Activated CD4-positive, alpha-beta T cell treated with anti-CD3 and anti-CD28 coated beads for 48 hours (primary cell): ENCODE results near the gene MFRP.
A peak's percentile ranks its signal among the peaks of the same experiment; 100 is the strongest.

Source experiments
- DNase-seq: peaks from one replicate; pipeline ENCODE4 v3.0.0-alpha.2; 2020

Gene MFRP

DNA sequence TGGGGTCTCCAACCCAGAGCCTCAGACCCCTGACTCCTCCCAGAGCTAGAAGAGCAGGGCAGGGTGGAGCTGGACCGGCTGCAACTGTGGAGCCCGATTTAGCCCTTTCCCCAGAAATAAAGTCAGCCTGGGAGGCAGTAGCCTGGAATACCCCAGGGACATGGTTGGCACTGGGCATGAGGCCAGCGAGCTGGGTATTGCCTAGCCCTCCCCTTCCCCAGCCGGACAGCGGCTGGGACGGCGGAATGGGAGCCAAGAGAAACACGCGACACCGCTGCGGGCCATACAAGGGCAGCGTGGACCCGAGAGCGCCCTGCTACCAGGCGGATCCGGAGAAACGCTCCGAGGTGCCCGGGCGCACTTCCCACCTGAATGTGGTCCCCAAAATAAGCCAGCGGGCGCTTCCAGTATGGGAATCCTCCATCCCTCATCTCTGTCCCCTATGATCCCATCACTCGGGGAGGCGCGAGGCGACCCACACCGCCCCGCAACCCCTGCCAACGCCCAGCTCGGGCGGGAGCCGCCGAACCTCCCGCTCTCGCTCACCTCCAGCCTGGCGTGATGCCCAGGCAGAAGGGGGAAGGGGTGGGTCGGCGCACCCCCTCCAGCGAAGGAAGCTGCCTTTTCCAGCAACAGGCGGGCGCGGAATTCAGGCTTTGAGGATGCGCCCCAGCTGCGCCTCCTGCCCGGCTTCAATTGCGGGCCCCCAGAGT is 30.3 kb downstream of the MFRP start:
- no peak for DNase-seq

DNA sequence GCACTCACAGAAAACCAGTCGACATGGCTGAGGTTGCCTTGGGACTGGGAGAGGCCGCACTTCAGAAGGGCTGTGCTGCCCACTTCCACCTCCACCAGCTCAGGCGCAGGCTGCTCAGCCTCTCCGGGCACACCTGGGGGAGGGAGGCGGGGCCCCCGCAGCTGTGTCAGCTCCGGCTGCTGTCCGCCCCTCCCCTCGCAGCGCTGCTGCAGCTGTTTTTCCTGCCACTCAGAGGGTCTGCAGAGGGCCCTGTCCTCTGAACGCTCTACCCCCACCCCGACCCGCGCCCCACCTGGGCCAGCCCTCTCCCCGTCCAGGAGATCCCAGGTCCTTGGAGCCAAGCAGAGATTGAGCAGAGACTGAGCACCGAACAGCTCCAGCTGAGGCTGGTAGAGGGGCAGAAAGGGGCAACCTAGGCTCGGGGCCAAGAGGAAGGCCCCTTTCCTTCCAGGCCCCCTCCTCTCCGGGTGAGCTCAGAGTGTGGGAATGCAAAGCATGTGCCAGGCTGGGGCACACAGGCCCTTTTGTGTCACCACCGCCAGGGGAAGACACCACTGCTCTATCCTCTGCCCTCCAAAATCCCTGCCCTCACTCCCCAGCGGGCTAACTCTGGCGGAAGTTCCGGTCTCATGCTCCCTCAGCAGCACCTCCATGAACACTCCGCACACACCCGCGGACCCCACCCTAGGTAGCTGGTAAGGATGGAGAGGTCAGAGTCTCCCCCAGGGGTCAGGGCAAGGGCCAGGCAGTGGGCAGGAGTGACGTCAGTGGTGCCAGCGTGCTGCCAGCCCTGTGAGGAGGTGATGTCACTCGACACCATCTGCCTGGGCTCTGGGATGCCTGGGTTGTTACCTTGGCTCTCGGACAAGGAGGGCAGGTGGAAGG is 31.1 kb downstream of the MFRP start:
- DNase-seq = peak; percentile 60

DNA sequence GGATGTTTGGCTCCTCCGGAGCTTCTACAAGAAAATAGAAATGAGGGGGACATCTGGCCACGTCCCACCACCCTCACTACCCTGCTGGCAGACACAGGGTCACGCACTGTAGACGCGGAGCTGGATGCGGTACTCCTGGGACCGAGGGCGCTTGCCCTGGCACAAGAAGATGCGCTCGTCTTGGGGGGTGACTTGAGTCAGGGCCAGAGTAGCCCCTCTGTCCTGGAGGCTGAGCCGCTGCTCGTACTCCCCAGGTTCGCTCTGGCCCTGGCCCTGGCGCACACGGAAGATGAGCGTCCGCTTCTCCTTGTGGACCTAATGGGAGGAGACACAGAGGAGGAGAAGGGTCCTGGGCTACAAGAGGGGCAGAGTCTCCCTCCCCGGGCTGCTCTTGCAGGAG is 31.8 kb downstream of the MFRP start:
- DNase-seq = no peak

DNA sequence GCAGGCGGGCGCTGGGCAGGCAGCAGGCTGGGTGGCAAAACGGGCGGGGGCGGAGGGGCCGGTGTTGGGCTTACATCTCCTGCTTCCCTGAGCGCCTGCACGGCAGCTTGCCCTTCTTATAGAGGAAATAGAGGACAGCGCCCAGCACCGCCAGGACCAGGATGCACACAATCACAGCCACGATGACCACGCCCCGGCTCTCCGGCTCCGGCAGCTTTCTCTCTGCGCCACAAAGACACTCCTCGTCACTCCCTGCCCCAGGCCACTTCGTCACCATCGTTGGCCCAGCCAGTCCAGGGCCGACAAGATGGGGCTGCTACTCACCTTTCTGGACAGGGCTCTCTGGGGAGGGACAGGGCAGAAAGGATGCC is 35.8 kb downstream of the MFRP start:
- DNase-seq = no peak

DNA sequence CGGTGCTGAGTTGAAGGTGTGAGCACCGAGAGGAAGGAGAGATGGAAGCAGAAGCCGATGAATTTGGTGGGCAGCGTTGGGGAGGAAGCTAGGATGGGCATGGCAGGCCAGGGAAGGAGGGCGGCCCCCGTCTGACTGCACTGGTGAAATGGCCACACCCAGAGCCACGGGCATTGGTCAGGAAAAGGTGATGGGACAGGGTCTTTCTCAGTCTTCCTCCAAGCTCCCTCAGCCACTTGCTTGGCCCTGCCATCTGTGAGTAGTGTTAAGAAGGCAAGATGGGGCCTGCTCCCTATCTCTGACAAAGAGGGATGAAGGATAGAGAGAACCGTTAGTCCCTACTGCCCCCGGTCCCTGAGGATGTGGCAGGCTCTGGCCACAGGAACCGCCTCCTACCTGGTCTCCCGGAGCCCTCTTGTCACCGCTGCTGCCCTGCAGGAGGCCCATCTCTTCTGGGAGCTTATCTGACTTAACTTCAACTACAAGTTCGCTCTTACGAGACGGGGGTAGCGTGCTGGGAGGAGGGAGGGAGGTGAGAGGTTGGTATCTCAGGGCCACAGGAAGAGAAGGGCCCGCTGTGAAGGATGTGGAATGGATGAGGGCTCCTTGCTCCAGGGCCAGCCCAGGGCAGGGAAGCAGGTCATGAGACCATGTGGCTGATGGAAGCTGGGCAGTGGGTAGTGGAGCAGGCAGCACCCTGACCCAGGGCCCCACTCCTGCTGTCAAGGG is 36.4 kb downstream of the MFRP start:
- no peak for DNase-seq

DNA sequence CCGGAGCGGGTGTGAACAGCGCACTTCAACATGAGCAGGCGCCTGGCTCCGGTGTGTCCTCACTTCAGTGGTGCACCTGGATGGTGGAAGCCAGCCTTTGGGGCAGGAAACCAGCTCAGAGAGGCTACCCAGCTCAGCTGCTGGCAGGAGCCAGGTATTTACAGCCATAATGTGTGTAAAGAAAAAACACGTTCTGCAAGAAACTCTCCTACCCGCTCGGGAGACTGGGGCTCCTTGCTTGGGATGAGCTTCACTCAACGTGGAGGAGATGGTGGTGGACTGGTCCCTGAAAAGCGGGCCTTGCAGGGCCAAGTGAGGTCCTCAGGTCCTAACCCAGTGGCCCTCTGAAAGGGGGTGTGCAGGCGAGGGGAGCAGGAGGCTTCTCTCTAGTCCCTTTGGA is 37.1 kb downstream of the MFRP start:
- DNase-seq = no peak

DNA sequence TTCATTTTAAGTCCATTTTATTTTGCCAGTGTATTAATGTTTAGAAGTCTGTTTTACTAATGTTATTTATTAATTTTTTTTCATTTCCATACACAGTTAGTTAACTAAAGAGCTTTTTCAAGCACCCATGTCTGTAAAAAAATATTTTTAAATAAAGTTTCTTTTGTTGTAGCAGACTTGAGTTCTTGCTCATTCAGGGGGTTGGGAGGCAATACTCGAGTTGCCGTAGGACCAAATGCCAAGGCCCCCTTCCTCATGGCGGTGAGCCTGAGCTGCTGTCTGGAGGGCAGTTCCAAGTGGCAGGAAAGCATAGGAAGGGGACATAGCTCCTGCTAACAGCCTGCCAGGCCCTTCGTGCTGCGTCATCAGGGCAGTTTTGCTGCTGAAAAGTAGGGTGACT is 38.5 kb downstream of the MFRP start:
- no peak for DNase-seq

DNA sequence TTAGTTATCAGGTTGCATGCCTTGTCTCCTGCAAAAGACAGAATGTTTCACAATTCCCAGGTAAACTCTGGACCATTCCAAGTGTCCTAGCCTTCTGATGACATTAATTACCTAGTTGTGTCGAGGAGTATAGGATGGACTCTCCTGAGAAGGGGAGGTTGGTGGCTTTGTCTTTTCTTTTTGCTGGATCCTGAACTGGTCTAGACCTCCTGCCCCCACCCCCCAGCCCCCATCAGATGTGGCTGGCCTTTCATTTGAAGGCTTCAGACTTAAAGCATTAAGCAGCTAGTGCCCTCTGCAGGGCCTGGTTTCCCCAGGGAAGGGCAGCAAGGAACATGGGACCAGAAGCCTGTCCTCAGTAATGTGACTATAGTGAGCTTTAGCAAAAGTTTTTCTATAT is 39.3 kb downstream of the MFRP start:
- DNase-seq = no peak

DNA sequence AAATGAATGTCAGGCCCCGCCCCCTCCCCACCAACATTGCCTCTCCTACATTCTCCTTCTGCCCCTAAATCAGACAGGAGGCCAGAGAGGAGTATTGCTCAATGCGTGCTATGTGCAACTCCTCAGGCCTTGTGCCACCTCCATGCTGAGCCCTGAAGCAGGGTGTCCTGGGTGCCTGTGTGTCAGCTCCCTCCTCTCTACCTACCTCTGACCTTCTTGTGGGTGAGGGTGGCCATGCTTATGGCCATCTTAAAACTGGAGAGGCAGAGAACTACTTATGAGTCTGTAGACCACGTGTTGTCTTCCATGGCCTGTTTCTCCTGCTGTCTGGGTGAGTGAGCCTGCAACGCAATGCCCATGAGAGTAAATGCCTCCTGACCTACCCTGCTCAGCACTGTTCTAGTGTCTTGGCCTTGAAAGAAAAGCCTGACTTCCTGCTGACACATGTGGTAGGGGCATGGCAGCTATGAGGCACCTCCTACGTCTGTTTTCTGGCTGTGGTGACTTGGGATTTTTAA is 40.1 kb downstream of the MFRP start:
- DNase-seq = peak; percentile 50

DNA sequence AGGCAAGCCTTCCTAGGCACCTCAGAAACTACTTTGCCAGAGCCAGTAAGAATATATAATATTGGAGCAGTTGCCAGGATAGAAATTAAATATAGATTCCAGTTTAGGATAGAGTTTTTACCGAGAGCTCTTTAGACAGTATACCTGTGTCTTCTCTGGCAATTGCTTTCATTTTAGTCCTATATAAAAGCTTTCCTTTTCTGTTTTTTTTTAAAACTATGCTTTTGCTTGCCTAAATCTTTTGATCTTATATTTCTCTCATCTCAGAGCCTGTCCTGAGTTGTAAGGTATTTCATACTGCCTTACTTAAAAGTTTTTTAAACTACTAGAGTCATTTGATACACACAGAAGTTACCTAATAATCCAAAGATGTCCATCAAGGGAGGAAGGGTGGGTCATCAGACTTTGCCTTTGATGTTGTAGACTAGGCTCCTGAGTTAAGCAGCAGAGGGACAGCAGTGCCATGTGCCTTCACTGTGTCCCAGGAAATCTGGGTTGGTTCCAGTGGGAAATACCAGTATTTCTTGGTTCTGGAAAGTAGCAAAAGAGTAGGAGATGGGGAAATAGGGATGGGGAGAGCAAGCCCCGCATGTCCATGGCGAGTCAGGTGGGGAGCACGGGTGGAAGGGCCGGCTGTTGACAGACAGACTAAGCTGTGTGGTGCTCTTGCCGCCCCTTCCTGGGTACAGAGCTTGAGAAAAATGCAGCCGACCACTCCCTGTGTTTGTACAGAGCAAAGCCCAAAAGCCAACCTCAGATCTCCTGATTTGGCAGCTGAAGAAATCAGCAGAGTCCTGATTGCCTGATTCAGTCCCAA is 40.7 kb downstream of the MFRP start:
- no peak for DNase-seq

DNA sequence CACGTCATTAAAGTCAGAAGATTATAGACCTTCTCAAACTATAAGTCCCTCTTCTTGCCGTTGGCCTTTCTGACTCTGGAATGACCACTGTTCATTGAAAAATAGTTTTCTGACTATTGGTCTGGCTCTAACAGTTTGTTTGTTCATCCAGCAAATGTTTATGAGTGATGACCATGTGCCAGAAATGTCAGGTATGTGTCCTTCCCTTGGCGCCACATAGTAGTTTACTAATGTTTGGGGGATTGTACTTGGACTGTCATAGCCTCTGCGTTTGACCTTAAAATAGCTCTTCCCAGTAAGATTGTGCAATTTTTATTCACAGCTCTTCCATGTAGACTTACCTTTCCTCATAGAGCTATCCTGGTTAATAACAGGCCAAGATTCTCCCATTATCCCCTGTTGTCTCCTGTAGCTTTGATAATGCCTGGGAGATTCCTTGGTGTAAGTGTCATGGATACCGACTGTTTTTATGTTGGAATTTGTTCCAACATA is 43.2 kb downstream of the MFRP start:
- no peak for DNase-seq

DNA sequence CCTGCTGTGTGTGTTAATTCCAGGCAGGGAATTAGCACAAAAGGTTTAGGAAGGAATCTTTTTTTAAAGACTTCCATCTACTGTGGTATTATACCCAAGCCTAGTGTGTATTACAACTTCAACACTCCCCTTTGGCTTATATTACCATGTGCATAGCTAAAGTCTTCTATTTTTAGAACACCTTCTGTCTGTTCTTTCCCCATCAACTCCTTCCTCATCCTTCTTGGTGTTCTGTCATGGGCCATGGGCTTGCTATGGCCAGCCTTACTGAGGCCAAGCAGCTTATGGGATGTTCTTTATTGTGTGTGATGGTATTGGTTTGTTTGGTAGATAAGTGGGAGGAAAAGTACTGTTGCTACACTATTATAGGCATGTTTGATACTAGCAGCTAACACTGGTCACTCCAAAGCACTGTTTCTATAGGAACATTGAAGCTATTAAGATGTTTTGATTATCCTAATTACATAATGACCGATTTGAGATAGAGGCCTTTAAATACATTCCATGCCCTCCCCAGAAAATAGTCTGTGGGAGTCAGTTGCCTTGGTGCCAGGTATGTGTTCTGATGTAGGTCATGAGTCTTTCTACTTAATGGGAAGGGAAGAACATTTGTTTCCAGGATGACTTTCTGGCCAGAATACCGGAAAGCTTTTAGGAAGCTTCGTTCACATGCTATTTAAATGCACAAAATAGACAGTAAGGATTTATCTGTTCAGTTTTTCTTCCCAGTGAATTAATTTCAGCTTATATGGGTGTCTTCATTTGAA is 46.1 kb downstream of the MFRP start:
- DNase-seq = no peak

DNA sequence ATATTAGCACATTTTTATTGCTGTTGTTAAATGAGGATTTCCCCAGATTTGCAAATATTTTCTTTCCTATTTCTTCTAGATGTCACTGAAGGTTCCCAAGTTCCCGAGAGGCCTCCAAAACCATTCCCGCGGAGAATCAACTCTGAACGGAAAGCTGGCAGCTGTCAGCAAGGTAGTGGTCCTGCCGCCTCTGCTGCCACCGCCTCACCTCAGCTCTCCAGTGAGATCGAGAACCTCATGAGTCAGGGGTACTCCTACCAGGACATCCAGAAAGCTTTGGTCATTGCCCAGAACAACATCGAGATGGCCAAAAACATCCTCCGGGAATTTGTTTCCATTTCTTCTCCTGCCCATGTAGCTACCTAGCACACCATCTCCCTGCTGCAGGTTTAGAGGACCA is 47.1 kb downstream of the MFRP start:
- no peak for DNase-seq

DNA sequence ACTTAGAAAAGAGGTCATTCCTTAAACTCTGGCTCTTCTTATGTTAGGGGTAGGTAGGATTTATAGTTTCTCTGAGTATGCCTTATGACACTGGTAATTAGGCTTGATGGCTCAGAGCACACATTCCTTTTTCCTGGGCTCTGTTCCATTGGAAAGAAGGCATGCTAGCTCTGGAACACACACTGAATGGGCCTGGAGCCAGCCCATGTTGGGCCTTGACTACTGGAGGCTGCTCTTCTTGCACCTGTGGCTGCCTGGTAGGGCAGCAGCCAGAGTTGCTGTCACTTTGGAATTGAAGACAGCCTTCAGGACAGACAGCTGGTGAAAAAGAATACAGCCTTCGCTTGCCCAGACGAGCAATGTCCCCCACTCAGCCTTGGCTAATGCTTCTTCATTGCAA is 47.8 kb downstream of the MFRP start:
- DNase-seq = no peak

DNA sequence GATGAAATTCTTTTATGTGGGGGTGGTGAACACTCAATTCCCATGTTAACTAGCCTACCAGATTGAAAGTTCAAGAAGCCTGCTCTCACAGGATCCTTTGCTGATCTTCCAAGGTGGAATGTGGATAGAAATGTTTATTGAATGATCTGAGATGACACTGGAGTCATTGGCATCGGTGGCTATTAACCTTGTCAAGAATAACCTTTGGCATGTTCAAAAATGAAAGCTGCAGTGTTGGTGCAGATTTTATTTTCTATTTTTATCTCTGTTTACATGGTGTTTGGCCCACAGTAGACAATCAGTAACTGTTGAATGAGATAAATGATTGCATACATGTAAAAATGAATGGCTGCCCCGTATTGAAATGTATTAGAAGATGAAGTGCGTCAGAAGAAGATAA is 48.6 kb downstream of the MFRP start:
- no peak for DNase-seq

DNA sequence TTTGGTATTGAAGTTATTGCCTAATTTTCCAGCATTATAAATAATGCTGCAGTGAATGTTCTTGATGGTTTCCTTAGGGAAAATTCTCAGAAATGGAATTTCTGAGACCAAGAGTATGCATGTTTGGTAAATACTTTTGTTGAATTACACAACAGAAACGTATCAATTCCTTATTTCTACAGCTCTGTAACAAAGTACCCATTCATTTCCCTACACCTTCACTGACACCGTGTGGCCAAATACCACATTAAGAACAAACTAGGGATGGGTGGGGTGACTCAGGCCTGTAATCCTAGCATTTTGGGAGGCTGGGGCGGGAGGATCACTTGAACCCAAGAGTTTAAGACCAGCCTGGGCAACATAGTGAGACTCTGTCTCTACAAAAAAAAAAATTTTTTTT is 51.3 kb downstream of the MFRP start:
- no peak for DNase-seq

DNA sequence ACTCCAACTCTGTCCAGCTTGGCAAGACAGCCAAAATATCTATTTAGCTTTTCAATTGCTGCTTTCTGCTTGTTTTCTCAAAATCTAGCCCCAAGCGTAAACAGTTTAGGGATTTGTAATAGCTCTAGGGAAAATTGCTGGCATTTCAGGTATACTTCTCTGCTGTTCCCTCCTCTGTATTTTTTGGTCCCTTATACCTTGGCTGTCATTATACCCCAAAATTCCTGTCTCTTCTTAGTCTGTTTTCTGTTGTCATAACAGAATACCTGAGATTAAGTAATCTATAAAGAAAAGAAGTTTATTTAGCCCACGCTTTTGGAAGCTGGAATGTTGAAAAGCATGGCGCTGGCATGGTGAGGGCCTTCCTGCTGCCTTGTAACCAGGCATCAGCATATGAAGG is 53.0 kb downstream of the MFRP start:
- no peak for DNase-seq

DNA sequence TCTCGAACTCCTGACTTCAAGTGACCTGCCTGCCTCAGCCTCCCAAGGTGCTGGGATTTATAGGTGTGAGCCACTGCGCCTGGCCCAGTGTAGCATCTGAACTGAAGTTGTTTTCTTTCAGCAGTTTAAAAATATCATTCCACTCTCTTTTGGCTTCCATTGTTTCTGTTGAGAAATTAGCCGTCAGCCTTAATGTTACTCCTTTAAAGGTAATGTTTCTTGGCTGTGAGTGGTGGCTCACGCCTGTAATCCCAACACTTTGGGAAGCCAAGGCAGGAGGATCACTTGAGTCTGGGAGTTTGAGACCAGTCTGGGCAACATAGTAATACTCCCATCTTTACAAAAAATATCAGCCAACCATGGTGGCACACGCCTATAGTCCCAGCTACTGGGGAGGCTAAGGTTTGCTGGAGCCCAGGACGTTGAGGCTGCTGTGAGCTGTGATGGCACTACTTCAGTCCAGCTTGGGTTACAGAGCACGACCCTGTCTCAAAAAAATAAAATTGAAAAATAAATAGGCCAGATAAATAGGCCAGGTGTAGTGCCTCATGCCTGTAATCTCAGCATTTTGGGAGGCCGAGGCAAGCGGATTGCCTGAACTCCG is 55.5 kb downstream of the MFRP start:
- no peak for DNase-seq
